AG04449 (cell line): Measurements from ENCODE around the gene TMEM163.

Experiments
- CTCF ChIA-PET: fragments of 350-600 bp; formaldehyde crosslinking; extraction: SDS; loops from one replicate; lab custom pipeline; 2021; ENCODE audit warnings: antibody characterized with exemption; lab: Yijun Ruan, JAX
- POLR2A ChIA-PET: fragments of 400-600, 350-600 bp; formaldehyde crosslinking; extraction: SDS; loops from one replicate; lab custom pipeline; 2020; ENCODE audit warnings: antibody characterized with exemption, inconsistent platforms; lab: Yijun Ruan, JAX
- DNase-seq: peaks from one replicate; pipeline ENCODE4 v3.0.0-alpha.2; 2010; ENCODE audit warnings: low read depth, low spot score
- H3K4me3 ChIP-seq: 2 replicates; pipeline ENCODE4 v1.5.1; 2011; ENCODE audit warnings: low read depth, mild to moderate bottlenecking, control low read depth, low read length
- CTCF ChIP-seq: IDR thresholded peaks from one replicate; pipeline ENCODE4 v1.5.1; 2011; ENCODE audit warnings: mild to moderate bottlenecking, moderate library complexity, low read length, control low read depth, inconsistent platforms; ENCODE audit not compliant: insufficient read depth; ENCODE audit errors: missing control alignments

TMEM163 gene

GRCh38 chr2:134639265-134639664 lies 79.5 kb downstream of the TMEM163 start:
- POLR2A ChIA-PET = no interaction called here
- CTCF ChIA-PET = no interaction called here
- no peak for TF ChIP-seq CTCF
- H3K4me3 ChIP-seq = no peak overlapping the region
- no peak for DNase-seq

GRCh38 chr2:134636714-134637113 lies 82.1 kb downstream of the TMEM163 start:
- no peak overlapping the region for H3K4me3 ChIP-seq
- ChIA-PET POLR2A (no interaction called here), CTCF (no interaction called here)
- TF ChIP-seq CTCF = no peak
- no peak for DNase-seq

- CTCF ChIA-PET = no interaction called here
- TF ChIP-seq CTCF = no peak
- POLR2A ChIA-PET = no interaction called here
- no peak overlapping the region for H3K4me3 ChIP-seq
- no peak for DNase-seq
Observed at GRCh38 chr2:134634054-134634753, 84.6 kb downstream of the TMEM163 start.

GRCh38 chr2:134630504-134631159 lies 88.2 kb downstream of the TMEM163 start:
- CTCF ChIA-PET = no interaction called here
- no peak for DNase-seq
- TF ChIP-seq CTCF = no peak
- POLR2A ChIA-PET = no interaction called here
- H3K4me3 ChIP-seq = no peak overlapping the region

GRCh38 chr2:134628453-134628852 lies 90.3 kb downstream of the TMEM163 start:
- no peak for TF ChIP-seq CTCF
- CTCF ChIA-PET = no interaction called here

GRCh38 chr2:134626781-134627180 lies 92.0 kb downstream of the TMEM163 start:
- POLR2A ChIA-PET = no interaction called here
- CTCF ChIA-PET = no interaction called here

More at GRCh38 chr2:134628453-134628852, 90.3 kb downstream of the TMEM163 start:
- no peak for DNase-seq
- H3K4me3 ChIP-seq = no peak overlapping the region
- POLR2A ChIA-PET = no interaction called here

More at GRCh38 chr2:134626781-134627180, 92.0 kb downstream of the TMEM163 start:
- DNase-seq = no peak
- no peak overlapping the region for H3K4me3 ChIP-seq
- TF ChIP-seq CTCF = no peak
